ENCODE results near the gene VPS39.

VPS39 gene

GRCh38 chr15:42215913-42216829 is 8.1 kb upstream of the VPS39 start:
- Histone ChIP-seq H3K4me2 (ENCODE audit: low read depth, low read length, poor library complexity, severe bottlenecking) (no peak overlapping the region), H3K9ac (ENCODE audit: low read length) (no peak overlapping the region), H3K27ac (ENCODE audit: low read depth, low read length) (no peak overlapping the region), H3K4me3 (ENCODE audit: insufficient read depth, low read length, poor library complexity, severe bottlenecking) (no peak overlapping the region), H2AFZ (ENCODE audit: low read depth, low read length, severe bottlenecking) (no peak overlapping the region), H3K79me2 (ENCODE audit: insufficient read depth, low read length) (no peaks in the 10 kb centered on the region), H3K36me3 (ENCODE audit: low read length) (peaks cover 28% of the 10 kb centered on the region), H3F3A (ENCODE audit: insufficient read depth) (peaks cover 21% of the 10 kb centered on the region), H3K9me3 (ENCODE audit: insufficient read depth, low read length) (no peaks in the 10 kb centered on the region), H4K20me1 (ENCODE audit: low read depth, low read length) (0 out of 2 replicates have a peak, but pooled peaks cover 4% of the 10 kb centered on the region), H3K27me3 (ENCODE audit: low read length) (no peaks in the 10 kb centered on the region), H3K9me2 (replicated peaks; ENCODE audit: insufficient read depth, low read length) (no peaks in the 10 kb centered on the region)
- TF ChIP-seq EZH2phosphoT487 (conservative IDR thresholded peaks at IDR 0.05; ENCODE audit: low read length) = no peak
- TF ChIP-seq CTCF (IDR thresholded peaks at IDR 0.05; ENCODE audit: insufficient read depth, low read length, poor library complexity, severe bottlenecking) = no peak

- Histone ChIP-seq H3K4me3 (ENCODE audit: insufficient read depth, low read length, poor library complexity, severe bottlenecking) (no peak overlapping the region), H3K9me3 (ENCODE audit: insufficient read depth, low read length) (no peaks in the 10 kb centered on the region), H4K20me1 (ENCODE audit: low read depth, low read length) (no peaks in the 10 kb centered on the region), H3K36me3 (ENCODE audit: low read length) (peaks cover 29% of the 10 kb centered on the region), H3K9ac (ENCODE audit: low read length) (no peak overlapping the region), H3K9me2 (replicated peaks; ENCODE audit: insufficient read depth, low read length) (no peaks in the 10 kb centered on the region), H3K27ac (ENCODE audit: low read depth, low read length) (no peak overlapping the region), H3F3A (ENCODE audit: insufficient read depth) (peaks cover 19% of the 10 kb centered on the region), H3K4me2 (ENCODE audit: low read depth, low read length, poor library complexity, severe bottlenecking) (no peak overlapping the region), H3K27me3 (ENCODE audit: low read length) (no peaks in the 10 kb centered on the region), H3K79me2 (ENCODE audit: insufficient read depth, low read length) (no peaks in the 10 kb centered on the region), H2AFZ (ENCODE audit: low read depth, low read length, severe bottlenecking) (no peak overlapping the region)
- TF ChIP-seq EZH2phosphoT487 (conservative IDR thresholded peaks at IDR 0.05; ENCODE audit: low read length) (no peak), CTCF (IDR thresholded peaks at IDR 0.05; ENCODE audit: insufficient read depth, low read length, poor library complexity, severe bottlenecking) (no peak)
These were observed 6.5 kb upstream of the VPS39 start for GRCh38 chr15:42214600-42214999.

GRCh38 chr15:42213511-42213910 is 5.4 kb upstream of the VPS39 start:
- Histone ChIP-seq H3K9ac (ENCODE audit: low read length) (no peak overlapping the region), H3K79me2 (ENCODE audit: insufficient read depth, low read length) (no peaks in the 10 kb centered on the region), H3K9me2 (replicated peaks; ENCODE audit: insufficient read depth, low read length) (no peaks in the 10 kb centered on the region), H3K36me3 (ENCODE audit: low read length) (peaks cover 23% of the 10 kb centered on the region), H3K9me3 (ENCODE audit: insufficient read depth, low read length) (no peaks in the 10 kb centered on the region), H3F3A (ENCODE audit: insufficient read depth) (peaks cover 15% of the 10 kb centered on the region; the same call in 1 of the 2 replicates), H2AFZ (ENCODE audit: low read depth, low read length, severe bottlenecking) (no peak overlapping the region), H3K27me3 (ENCODE audit: low read length) (no peaks in the 10 kb centered on the region), H4K20me1 (ENCODE audit: low read depth, low read length) (no peaks in the 10 kb centered on the region), H3K4me3 (ENCODE audit: insufficient read depth, low read length, poor library complexity, severe bottlenecking) (no peak overlapping the region), H3K27ac (ENCODE audit: low read depth, low read length) (no peak overlapping the region), H3K4me2 (ENCODE audit: low read depth, low read length, poor library complexity, severe bottlenecking) (no peak overlapping the region)
- TF ChIP-seq EZH2phosphoT487 (conservative IDR thresholded peaks at IDR 0.05; ENCODE audit: low read length) (no peak), CTCF (IDR thresholded peaks at IDR 0.05; ENCODE audit: insufficient read depth, low read length, poor library complexity, severe bottlenecking) (no peak)

Data from SU-DHL-6 (cell line).